T-helper 1 cell treated with Interleukin-12 subunit alpha and Interleukin-12 subunit beta and Interleukin-4 antibody, amounts not matched to agents 30 μg/mL and 1 μg/mL, for 36 hours (primary cell): ENCODE data around the gene TBC1D10B.
A peak's percentile ranks its signal among the peaks of the same experiment; 100 is the strongest.
"Not testable (repeated sequence)": the region's sequence is repeated elsewhere in the genome, so short reads cannot be mapped to it uniquely, and the experiment has no call there.

Experiments
- H3K27ac Mint-ChIP-seq: one replicate; pipeline ENCODE4 v1.8.0; 2021; ENCODE audit warnings: mild to moderate bottlenecking, mixed read lengths
- H3K27me3 Mint-ChIP-seq: one replicate; pipeline ENCODE4 v1.8.0; 2021; ENCODE audit warnings: low read depth, mixed read lengths
- H3K36me3 Mint-ChIP-seq: one replicate; pipeline ENCODE4 v1.8.0; 2021; ENCODE audit warnings: low read depth, mixed read lengths
- H3K4me1 Mint-ChIP-seq: one replicate; pipeline ENCODE4 v1.8.0; 2021; ENCODE audit warnings: low read depth, mixed read lengths
- H3K4me3 Mint-ChIP-seq: one replicate; pipeline ENCODE4 v1.8.0; 2021; ENCODE audit warnings: mild to moderate bottlenecking, moderate library complexity, mixed read lengths
- H3K9me3 Mint-ChIP-seq: one replicate; pipeline ENCODE4 v1.8.0; 2021; ENCODE audit warnings: mixed read lengths

The TBC1D10B gene

GRCh38 chr16:30348113-30348512, 22.2 kb downstream of the TBC1D10B start:
- peaks cover 6% of the 10 kb centered on the region for H3K4me1 Mint-ChIP-seq
- H3K27me3 Mint-ChIP-seq, result no peaks in the 10 kb centered on the region
- no peak overlapping the region for H3K27ac Mint-ChIP-seq
- H3K4me3 Mint-ChIP-seq, result no peak overlapping the region
- peaks cover 22% of the 10 kb centered on the region for H3K36me3 Mint-ChIP-seq
- H3K9me3 Mint-ChIP-seq, result no peaks in the 10 kb centered on the region

- Mint-ChIP-seq H3K36me3 (peaks cover 8% of the 10 kb centered on the region), H3K27ac (no peak overlapping the region), H3K4me1 (peaks cover 5% of the 10 kb centered on the region), H3K4me3 (no peak overlapping the region), H3K9me3 (no peaks in the 10 kb centered on the region), H3K27me3 (no peaks in the 10 kb centered on the region)
Measured at GRCh38 chr16:30346286-30346685, 24.0 kb downstream of the TBC1D10B start.

- H3K4me3 Mint-ChIP-seq, H3K9me3 Mint-ChIP-seq, H3K36me3 Mint-ChIP-seq, H3K27me3 Mint-ChIP-seq, H3K27ac Mint-ChIP-seq, H3K4me1 Mint-ChIP-seq: not testable (repeated sequence)
Measured at GRCh38 chr16:30343491-30343820, 26.8 kb downstream of the TBC1D10B start.

- Mint-ChIP-seq H3K4me3 (no peak overlapping the region), H3K27ac (no peak overlapping the region), H3K36me3 (peaks cover 1% of the 10 kb centered on the region)
Measured at GRCh38 chr16:30342751-30343490, 27.4 kb downstream of the TBC1D10B start.

GRCh38 chr16:30341971-30342370, 28.3 kb downstream of the TBC1D10B start:
- not testable (repeated sequence) for H3K27ac Mint-ChIP-seq, H3K4me1 Mint-ChIP-seq, H3K36me3 Mint-ChIP-seq, H3K4me3 Mint-ChIP-seq, H3K27me3 Mint-ChIP-seq, H3K9me3 Mint-ChIP-seq

More at GRCh38 chr16:30342751-30343490, 27.4 kb downstream of the TBC1D10B start:
- no peaks in the 10 kb centered on the region for H3K9me3 Mint-ChIP-seq
- peaks cover 4% of the 10 kb centered on the region for H3K4me1 Mint-ChIP-seq
- H3K27me3 Mint-ChIP-seq, result no peaks in the 10 kb centered on the region

GRCh38 chr16:30340621-30341020, 29.7 kb downstream of the TBC1D10B start:
- no peak overlapping the region for H3K4me3 Mint-ChIP-seq
- peaks cover 8% of the 10 kb centered on the region for H3K4me1 Mint-ChIP-seq
- H3K9me3 Mint-ChIP-seq, result no peaks in the 10 kb centered on the region
- no peak overlapping the region for H3K27ac Mint-ChIP-seq
- no peaks in the 10 kb centered on the region for H3K27me3 Mint-ChIP-seq
- peaks cover 1% of the 10 kb centered on the region for H3K36me3 Mint-ChIP-seq

GRCh38 chr16:30338715-30339114, 31.6 kb downstream of the TBC1D10B start:
- not testable (repeated sequence) for H3K4me3 Mint-ChIP-seq, H3K9me3 Mint-ChIP-seq, H3K27me3 Mint-ChIP-seq, H3K27ac Mint-ChIP-seq, H3K36me3 Mint-ChIP-seq
- H3K4me1 Mint-ChIP-seq, result peaks cover 12% of the 10 kb centered on the region

- H3K9me3 Mint-ChIP-seq, H3K27ac Mint-ChIP-seq, H3K27me3 Mint-ChIP-seq, H3K36me3 Mint-ChIP-seq, H3K4me3 Mint-ChIP-seq: not testable (repeated sequence)
- peaks cover 12% of the 10 kb centered on the region for H3K4me1 Mint-ChIP-seq
Measured at GRCh38 chr16:30337964-30338357, 32.3 kb downstream of the TBC1D10B start.

- peak overlapping the region; percentile 85 for H3K4me3 Mint-ChIP-seq
- H3K4me1 Mint-ChIP-seq, result peaks cover 17% of the 10 kb centered on the region
- H3K27me3 Mint-ChIP-seq, result no peaks in the 10 kb centered on the region
- peak overlapping the region; percentile 86 for H3K27ac Mint-ChIP-seq
- H3K9me3 Mint-ChIP-seq, result no peaks in the 10 kb centered on the region
- H3K36me3 Mint-ChIP-seq, result no peaks in the 10 kb centered on the region
Measured at GRCh38 chr16:30335598-30336474, 34.5 kb downstream of the TBC1D10B start.

GRCh38 chr16:30335028-30335597, 35.2 kb downstream of the TBC1D10B start:
- Mint-ChIP-seq H3K4me3 (peak overlapping the region; percentile 85), H3K27ac (peak overlapping the region; percentile 86), H3K4me1 (peaks cover 16% of the 10 kb centered on the region)
- not testable (repeated sequence) for H3K27me3 Mint-ChIP-seq, H3K9me3 Mint-ChIP-seq, H3K36me3 Mint-ChIP-seq

GRCh38 chr16:30334473-30334989, 35.8 kb downstream of the TBC1D10B start:
- H3K27me3 Mint-ChIP-seq, H3K36me3 Mint-ChIP-seq, H3K9me3 Mint-ChIP-seq: not testable (repeated sequence)
- Mint-ChIP-seq H3K4me1 (peaks cover 17% of the 10 kb centered on the region), H3K4me3 (peak overlapping the region; percentile 96), H3K27ac (peak overlapping the region; percentile 88)

- H3K4me3 Mint-ChIP-seq, H3K27me3 Mint-ChIP-seq, H3K36me3 Mint-ChIP-seq, H3K9me3 Mint-ChIP-seq: not testable (repeated sequence)
- Mint-ChIP-seq H3K4me1 (peaks cover 10% of the 10 kb centered on the region), H3K27ac (peak overlapping the region; percentile 24)
Measured at GRCh38 chr16:30324220-30324619, 46.1 kb downstream of the TBC1D10B start.

- H3K27me3 Mint-ChIP-seq, H3K4me3 Mint-ChIP-seq, H3K9me3 Mint-ChIP-seq, H3K4me1 Mint-ChIP-seq, H3K27ac Mint-ChIP-seq, H3K36me3 Mint-ChIP-seq: not testable (repeated sequence)
Measured at GRCh38 chr16:30318647-30319046, 51.6 kb downstream of the TBC1D10B start.

- not testable (repeated sequence) for H3K36me3 Mint-ChIP-seq, H3K27ac Mint-ChIP-seq, H3K4me3 Mint-ChIP-seq, H3K9me3 Mint-ChIP-seq, H3K4me1 Mint-ChIP-seq, H3K27me3 Mint-ChIP-seq
Measured at GRCh38 chr16:30310937-30311336, 59.4 kb downstream of the TBC1D10B start.

GRCh38 chr16:30309255-30309654, 61.0 kb downstream of the TBC1D10B start:
- not testable (repeated sequence) for H3K27ac Mint-ChIP-seq, H3K4me3 Mint-ChIP-seq, H3K4me1 Mint-ChIP-seq, H3K9me3 Mint-ChIP-seq, H3K36me3 Mint-ChIP-seq, H3K27me3 Mint-ChIP-seq
